ENCODE results near the gene FLNB.
"Not testable (repeated sequence)": the region's sequence is repeated elsewhere in the genome, so short reads cannot be mapped to it uniquely, and the experiment has no call there.

Gene FLNB

DNA sequence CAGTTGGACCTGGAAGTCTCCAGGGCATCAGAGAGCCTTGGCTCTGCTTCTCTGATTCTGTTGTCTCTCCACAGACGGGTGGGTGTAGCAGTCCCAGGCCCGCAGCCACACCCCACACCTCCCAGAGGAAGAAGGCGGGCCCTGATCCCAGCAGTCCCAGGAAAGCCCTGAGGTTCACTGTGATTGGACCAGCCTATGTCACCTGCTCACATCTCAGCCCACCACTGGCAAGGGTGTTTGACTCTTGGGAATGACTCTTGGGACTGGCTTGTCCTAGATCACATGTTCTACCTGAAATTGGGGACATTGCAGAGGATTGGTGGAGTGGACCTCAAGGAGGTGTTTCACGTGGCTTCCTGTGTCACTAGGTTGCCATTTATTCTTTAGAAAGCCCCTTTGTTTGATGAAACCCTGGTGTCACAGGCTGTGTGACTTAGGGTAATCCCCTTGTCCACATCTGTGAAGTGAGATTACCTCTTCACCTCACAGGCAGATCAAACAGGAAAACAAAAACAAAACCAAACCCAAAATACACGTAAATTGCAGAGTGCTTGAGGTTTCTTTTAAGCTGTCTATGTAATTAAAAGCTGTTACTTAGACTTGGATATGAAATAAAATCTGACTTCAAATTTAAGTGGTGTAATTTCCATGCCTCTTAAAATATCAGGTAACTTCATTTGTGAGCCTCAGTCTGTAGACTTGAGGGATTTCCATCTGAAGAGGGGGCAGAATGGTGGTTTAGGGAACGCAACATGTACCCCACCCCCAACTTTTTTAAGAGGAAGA lies 26.7 kb downstream of the FLNB start:
- no peak for DNase-seq

DNA sequence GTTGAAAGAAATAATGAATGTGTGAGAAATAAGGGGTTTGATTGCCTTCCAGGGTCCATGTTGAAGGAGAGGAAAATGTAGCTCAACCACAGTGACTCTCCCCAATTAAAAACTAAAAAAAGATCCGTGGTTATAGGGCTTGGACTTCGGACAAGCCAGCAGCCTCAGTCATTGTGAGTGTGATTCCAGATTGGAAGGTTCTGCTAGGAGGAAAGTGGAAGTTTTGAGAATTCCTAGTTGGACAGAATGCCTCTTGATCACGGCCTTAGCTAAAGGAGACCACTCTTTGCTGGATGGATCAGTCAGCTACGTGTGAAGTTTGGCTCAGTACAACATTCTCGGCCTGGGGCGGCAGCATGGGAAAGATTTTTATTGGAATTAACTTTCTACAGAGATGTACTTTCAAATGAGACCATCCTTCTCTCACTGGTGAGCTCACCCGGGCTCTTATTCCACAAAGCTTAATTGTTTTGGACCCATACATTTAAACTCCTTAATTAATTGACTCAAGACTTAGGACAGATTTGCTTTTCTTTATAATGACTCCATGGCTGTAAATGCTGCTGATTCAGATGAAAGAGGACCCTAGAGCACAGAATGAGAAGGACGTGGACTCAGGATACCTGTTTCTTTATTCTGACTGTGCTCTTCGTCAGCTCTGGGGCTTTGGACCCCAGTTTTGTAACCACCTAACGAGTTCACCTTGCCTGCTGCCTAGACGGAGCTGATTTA lies 27.5 kb downstream of the FLNB start:
- DNase-seq, result no peak

DNA sequence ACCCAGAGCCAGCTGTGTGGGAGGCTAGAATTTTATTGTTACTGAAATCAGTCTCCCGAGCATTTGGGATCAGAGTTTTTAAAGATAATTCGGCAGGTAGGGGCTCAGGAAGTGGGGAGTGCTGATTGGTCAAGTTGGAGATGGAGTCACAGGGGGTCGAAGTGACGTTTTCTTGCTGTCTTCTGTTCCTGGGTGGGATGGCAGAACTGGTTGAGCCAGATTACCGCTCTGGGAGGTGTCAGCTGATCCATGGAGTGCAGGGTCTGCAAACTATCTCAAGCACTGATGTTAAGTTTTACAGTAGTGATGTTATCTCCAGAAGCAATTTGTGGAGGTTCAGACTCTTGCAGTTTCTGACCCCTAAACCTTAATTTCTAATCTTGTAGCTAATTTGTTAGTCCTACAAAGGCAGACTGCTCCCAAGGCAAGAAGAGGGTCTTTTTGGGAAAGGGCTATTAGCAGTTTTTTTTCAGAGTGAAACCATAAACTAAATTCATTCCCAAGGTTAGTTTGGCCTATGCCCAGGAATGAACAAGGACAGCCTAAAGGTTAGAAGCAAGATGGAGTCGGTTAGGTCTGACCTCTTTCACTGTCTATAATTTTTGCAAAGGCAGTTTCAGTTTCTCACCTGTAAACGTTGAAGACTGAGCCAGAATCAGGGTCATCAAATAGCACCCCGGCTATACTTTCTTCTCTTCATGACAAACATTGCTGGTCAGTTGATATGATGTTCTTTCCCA lies 28.2 kb downstream of the FLNB start:
- no peak for DNase-seq

DNA sequence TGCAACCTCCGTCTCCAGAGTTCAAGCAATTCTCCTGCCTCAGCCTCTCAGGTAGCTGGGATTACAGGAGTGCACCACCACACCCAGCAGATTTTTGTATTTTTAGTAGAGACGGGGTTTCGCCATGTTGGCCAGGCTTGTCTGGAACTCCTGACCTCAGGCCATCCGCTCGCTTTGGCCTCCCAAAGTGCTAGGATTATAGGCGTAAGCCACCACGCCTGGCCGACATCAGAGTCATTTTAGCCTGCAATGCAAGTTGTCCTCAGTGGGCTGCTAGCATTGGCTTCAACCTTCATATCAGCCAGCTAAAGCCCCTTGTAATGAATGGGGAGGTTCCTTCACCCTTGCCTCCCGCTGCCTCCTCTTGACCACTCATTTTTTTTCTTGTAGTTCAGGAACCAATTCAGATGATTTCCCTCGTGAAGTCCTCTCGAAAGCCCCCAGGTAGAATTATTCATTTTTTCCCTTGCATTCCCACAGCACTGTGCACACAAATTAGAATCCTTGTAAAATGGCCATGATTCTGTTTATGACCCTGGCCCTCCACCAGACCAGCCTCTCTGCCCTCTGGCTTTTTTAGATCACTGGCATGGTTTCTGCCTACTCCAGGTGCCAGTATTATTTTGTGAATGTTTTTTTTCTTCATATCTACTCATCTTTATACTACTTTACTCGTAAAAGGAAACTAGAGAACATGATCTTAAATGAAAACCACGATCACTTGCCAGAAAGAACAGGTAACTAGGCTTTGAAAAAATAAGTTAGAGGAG lies 29.1 kb downstream of the FLNB start:
- no peak for DNase-seq

DNA sequence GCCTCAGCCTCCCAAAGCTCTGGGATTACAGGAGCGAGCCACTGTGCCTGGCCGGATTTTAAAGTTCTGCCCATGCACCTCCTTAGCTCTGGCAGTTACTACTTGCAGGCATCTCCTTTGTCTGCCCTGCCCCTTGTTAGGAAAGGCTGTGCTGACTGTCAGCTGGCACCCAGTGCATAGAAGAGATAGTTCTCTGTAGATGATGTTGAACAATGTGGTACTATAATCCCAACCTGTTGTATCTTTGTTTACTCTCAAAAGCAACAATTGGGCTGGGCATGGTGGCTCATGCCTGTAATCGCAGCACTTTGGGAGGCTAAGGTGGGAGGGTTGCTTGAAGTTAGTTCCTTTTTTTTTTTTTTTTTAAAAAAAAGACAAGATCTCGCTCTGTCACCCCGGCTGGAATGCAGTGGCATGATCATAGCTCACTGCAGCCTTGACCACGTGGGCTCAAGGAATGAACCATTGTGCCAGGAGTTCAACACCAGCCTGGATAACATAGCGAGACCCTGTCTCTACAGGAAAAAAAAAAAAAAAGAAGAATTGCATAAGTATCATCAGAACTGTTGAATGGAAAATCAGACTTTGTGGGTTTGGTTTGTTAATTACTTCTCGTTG lies 30.6 kb downstream of the FLNB start:
- no peak for DNase-seq

DNA sequence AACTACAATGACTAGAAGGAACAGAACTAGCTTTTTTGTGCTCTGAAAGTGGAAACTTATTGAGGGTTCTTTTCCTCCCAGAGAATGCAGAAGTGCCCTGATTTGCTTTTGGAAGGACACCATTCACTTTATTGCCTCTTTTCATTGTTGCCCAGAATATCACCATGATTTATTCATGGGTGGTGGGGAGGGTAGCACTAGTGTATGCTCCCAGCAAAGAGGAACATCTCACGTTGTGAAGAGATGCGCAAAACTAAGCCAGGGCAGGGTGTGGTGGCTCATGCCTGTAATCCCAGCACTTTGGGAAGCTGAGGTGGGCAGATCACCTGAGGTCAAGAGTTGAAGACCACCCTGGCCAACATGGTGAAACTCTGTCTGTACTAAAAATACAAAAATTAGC lies 31.4 kb downstream of the FLNB start:
- DNase-seq, result no peak

DNA sequence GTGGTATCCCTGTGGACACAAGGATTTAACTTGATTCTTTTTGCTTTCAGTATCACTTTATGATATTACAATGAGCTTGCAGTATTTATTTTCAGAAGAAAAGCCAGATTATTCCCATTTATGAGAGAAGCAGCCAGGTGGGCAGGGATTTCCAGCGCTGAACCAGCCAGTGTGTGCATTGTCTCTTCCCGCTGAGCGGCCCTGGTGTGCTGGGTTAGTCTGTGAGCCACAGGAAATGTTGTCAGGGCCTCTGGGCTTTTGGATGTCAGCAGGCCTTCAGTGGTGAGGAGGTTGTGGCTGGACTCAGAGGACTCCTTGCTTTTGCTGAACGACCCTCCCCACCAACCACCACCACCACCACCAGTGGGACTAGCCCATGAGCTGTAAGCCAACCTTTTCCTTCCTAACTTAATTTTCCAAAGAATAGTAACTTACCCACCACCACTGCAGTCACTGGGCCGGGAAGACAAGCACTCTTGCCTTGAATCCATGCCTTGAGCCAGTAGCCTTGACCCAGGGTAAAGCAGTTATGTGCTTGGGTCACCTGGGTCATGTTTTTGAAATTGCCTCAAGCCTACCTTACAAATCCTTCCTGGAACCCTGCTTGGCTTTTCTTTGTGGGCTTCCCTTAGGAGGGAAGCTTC lies 33.1 kb downstream of the FLNB start:
- no peak for DNase-seq

DNA sequence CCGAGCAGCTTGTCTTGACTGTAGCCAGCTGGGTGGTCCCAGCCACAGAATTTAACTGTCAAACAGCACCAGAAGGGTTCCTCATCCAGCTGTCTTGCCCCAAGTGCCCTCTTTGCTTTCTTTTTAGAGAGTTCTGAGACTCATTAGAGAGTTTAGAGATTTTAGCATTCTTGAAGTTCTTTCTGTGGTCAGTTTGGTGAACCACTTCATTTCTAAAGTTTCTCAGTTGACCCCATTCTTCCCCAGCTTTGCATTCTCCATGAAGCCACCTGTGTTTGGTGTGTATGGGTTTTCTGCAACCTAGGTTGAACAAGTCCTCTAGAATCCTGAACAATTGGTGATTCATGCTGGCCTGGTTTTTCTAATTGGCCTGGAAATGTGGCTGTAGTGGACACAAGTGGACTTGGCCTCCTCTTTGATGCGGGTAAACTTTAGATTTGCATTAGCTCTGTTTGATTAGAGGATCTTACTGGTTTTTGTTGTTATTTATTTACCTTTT lies 33.7 kb downstream of the FLNB start:
- no peak for DNase-seq

DNA sequence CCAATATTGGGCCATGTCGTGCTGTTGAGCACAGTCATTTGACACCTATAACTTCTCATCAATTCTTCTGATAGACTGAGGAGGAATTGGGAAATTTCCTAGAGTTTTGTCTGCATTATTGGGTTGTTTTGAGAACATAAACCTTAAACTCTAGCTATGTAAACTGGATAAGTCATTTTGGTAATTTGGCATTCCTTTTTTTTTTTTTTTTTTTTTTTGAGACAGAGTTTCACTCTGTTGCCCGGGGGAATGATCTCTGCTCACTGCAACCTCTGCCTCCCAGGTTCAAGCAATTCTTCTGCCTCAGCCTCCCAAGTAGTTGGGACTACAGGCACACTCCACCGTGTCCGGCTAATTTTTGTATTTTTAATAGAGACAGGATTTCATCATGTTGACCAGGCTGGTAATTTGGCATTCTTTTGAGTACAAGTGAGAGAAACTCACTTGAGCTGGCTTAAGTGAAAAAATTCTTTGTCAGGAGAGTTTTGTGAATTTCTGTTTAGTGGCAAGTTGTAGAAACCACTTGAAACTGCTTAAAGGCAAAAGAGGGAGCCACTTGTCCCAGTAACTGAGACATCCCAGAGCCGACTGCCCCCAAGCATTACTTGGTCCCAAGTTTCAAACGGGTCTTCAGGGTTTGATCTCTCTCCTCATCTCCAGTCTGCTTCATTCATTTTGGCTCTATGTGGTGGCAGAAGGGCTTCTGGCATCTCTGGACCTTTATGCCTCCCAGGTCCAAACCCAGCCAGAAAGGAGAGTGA lies 34.9 kb downstream of the FLNB start:
- DNase-seq, result no peak

DNA sequence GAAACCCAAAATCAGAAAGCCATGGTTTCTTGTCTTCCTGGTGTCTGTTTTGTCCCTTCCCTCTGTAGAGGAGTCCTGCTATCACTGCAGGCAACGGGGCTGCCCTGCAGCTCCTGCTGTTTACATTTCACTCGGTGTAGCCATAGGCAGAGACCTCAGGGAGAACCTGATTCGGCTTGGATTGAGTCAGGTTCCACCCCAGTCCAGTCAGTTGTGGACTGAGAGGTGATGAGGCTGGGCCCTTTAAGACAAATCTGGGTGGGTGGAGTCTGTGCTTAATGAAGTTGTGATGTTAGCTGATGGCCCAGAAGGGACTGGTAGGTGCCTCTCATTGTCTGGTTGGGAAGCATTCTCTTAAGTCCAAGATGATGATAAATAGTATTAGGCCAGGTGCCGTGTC lies 35.7 kb downstream of the FLNB start:
- no peak for DNase-seq

DNA sequence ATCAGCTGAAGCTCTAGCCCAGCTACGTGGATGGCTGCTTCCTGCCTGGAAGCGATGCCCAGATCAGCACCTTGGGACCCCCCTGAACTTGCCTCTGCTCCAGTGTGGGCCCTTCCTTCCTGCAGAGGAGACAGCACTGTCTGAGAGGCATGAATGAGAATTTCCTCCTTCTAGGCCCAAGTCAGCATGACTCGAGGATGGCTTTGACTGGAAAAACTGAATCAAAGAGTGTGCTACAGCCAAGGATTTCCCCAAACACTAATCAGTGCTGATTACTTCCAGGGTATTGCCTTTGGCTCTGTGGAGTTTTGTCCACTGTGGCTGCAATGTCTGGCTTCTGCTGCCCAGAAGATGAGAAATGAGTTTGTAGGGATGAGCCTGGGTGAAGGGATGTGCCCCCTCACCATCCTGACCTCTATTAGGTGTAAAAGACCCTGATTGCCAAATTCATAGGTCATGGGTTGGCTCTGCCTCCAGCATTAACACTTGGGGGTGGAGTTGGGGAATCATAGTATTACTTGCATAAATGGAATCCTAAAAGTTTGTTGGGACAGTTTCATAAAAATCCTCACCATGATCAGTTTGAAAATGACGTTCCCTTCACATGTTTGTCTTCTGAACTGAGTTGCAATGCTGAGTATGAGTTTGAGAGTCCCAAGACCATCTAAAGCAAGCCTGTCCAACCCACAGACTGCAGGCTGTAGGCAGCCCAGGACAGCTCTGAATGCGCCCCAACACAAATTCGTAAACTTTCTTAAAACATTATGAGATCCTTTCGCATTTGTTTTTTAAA lies 36.7 kb downstream of the FLNB start:
- no peak for DNase-seq

DNA sequence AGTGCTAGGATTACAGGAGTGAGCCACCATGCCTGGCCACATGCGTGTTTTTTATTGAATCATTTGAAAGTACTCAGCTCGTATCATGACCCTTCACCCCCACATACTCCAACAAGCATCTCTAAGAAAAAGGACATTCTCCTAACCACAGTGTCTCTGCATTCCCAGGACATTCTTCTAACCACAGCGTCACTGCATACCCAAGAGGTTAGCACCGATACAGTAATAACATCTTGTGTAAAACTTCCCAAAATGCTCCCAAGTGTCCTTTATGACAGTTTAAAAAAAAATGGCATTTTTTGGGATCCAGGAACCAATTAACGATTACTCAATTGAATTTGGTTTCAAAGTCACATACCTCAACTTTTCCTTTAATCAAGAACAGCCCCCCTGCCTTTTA lies 39.6 kb downstream of the FLNB start:
- DNase-seq, result no peak

DNA sequence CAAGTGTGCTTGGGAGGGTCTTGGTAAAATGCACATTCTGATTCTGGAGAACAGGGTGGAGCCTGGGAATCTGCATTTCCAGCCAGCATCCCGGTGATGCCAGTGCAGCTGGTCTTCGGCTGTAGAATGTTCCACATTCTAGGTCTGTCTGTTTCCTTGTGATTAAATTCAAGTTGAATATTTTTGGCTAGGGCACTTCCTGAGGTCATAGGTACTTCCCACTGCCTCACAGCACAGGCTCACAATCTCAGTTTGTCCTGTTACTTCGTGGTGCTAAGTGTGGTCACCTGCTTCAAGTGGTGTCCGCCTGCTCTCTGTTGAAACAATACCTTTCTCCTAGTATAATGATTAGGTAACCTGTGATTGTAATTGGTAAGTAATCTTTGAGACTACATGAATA lies 40.1 kb downstream of the FLNB start:
- DNase-seq, result no peak

DNA sequence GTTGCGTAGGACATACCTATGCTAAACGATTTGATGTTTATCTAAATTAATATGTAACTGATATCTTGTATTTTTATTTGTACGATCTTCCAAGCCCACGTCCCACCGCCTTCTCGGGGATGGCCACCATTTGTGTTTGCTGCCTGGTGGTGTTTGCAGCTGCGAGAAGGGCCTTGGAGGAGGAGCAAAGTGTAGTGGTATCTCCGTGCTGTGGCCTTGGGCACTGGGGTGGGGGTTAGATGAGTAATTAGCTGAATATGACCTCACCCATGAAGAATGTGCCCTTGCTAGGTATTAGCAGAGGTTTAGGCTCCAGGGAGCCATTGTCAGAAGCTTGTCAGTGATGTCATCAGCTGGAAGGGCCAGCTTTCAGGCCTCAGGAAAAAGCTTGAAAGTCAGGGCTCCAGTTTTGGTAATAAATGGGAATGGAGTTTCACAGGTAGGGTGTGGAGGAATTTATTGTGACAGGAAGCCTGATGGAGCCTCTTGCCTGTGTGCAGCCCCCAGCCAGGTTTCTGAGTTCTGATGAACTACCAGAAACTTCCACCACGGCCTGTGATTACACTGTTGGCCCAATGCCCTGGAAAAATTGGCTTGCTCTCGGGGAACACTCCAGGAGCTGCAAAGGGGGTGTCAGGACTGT lies 41.0 kb downstream of the FLNB start:
- no peak for DNase-seq

DNA sequence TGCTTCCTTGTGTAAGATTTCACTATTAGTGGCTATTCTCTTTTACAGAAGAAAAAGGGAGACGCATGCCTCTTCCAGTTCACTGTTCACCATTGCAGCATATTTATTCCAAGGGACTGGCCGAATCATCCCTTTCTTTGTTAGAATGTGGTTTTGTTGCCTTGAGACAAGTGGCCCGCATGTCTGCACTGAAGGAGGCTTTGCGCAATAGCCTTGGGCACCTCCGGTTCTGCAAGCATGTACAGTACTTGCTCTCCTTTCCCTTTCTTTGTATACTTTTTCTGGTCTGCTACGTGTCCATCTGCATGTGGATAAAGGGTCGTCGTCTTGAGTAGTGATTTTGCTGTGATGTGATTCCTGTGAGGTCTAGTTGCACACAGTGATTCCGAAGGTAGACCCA lies 43.0 kb downstream of the FLNB start:
- no peak for DNase-seq

DNA sequence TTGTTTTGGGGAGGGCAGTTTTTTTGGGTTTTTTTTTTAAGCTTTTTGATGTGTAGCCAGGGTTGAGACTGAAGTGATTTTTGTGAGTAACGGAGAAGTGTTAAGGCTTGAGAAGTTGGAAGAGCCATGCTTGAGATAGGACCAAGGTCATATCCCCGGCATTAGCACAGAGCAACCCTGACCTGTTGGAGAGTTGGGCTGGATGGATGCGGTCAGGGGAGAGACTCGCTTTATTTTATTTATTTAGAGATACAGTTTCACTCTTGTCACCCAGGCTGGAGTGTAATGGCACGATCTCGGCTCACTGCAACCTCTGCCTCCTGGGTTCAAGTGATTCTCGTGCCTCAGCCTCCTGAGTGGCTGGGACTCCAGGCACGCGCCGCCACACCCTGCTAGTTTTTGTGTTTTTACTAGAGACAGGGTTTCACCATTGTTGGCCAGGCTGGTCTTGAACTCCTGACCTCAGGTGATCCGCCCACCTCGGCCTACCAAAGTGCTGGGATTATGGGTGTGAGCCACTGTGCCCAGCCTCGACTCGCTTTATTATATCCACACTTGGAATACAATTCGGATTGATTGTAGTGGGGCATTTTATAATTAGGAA lies 43.5 kb downstream of the FLNB start:
- not testable (repeated sequence) for DNase-seq

DNA sequence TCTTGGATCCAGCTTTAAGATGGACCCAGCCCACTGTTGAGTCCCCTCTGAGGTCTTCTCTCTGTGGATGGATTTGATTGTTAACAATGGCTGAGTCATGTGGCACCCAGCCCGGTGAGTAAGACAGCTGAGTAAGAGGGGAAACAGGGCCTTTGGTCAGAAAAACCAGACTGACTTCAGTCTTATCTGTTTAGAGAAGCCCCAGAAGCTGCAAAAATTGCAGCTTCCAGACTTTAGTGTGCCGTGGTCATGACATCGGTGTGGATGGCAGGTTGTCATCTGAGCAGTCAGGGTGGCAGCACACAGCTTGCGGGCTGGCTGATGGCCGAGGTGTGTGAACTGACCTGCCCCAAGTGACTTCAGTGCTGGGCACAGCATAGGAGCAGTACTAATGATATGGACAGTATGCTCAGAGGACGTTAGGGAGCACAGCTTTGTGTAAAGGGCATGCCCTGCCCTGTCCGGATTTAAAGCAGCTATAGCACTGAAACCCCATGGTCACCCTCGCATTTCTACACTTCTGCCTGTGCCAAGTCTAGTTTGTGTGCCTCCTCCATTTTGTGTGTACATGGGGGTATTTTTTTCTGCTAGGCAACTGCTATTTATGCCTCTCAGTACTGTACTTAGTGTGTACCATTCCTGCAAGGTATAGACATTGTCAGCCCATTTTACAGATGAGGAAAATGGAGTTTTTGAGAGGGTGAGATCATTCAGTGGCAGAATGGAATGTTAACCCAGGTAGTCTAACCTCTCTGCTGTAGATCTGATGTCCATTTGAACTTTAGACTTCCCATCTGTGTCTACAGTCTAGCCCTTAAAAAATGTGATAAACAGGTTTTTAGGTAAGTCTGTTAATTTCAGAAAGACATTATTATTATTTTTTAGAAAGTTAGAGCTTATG lies 44.4 kb downstream of the FLNB start:
- no peak for DNase-seq

DNA sequence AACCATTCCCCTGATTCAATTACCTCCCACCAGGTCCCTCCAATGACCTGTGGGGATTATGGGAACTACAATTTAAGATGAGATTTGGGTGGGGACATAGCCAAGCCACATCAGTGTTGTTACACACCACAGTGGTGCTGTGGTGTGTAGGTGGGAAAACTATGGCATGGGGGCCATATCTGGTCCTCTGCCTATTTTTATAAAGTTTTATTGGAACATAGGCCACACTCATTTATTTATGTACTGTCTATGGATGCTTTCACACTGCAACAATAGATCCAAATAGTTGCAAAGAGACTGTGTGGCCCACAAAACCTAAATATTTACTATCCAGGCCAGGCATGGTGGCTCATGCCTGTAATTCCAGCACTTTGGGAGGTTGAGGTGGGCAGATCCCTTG lies 46.4 kb downstream of the FLNB start:
- DNase-seq, result no peak
